Measurements from ENCODE around the gene PIP4K2B. TPM values are rescaled to one million over a fixed set of nuclear protein-coding genes. Genes with fewer than 3 reads are reported as not detected.
A peak's percentile ranks its signal among the peaks of the same experiment; 100 is the strongest.

The PIP4K2B gene
- total and polyA plus RNA-seq, 9 of the 15 experiments (the other 6 are each of a cell fraction or from before 2014, with no cell fraction given): 3.7 to 29.9 (median 23.0) TPM

DNA sequence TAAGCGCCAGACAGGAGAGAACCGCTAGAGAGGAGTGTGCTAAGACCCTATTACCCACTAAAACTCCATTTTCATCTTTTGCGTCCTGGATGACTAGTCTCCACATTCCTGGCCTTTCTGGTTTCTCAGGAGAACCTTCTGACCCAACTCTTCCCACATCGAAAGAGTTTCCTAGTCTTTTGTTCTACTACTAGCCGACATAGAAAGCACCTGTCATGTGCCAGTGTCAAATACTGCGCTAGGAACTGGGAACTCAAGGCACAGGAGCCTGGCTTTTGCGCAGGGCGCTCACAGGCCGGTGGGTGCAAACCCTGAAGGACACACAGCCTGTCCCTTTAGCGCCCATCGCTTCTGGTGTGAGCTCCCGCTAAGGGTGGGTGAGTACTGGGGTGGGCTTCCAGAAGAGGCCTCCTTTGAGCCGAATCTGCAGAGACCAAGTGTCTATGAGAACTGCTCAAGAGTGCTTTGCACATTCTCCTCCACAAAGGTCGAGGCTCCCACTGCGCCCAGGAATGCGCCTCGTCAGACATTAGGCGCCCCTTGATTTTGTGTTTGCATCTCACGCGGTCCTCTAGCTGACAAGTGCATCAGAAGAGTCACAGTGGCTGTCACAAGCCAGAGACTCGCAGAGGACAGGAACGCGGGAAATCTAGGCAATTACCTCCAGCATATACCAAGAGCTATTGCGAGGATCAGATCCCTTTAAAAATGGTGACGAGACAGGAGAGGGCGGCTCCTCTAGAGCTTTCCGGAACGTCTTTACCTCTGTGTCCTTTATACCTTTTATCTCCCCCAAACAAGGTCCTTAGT is 48.8 kb downstream of the PIP4K2B start (continued):
- TF ChIP-seq, protein P1, sequence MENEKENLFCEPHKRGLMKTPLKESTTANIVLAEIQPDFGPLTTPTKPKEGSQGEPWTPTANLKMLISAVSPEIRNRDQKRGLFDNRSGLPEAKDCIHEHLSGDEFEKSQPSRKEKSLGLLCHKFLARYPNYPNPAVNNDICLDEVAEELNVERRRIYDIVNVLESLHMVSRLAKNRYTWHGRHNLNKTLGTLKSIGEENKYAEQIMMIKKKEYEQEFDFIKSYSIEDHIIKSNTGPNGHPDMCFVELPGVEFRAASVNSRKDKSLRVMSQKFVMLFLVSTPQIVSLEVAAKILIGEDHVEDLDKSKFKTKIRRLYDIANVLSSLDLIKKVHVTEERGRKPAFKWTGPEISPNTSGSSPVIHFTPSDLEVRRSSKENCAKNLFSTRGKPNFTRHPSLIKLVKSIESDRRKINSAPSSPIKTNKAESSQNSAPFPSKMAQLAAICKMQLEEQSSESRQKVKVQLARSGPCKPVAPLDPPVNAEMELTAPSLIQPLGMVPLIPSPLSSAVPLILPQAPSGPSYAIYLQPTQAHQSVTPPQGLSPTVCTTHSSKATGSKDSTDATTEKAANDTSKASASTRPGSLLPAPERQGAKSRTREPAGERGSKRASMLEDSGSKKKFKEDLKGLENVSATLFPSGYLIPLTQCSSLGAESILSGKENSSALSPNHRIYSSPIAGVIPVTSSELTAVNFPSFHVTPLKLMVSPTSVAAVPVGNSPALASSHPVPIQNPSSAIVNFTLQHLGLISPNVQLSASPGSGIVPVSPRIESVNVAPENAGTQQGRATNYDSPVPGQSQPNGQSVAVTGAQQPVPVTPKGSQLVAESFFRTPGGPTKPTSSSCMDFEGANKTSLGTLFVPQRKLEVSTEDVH (IDR thresholded peaks at IDR 0.05; ENCODE audit: low read depth, partially characterized antibody): peak; percentile 90
- TF ChIP-seq NR1H2 (CRISPR knock-in tag; IDR thresholded peaks at IDR 0.05) (no peak), MYC (IDR thresholded peaks at IDR 0.05; ENCODE audit: low read depth, low read length) (0 out of 2 replicates have a peak, but pooled peaks have one; percentile 34), MYC (CRISPR knock-in tag; IDR thresholded peaks at IDR 0.05; ENCODE audit: borderline replicate concordance, low read depth) (no peak), L3MBTL2 (IDR thresholded peaks at IDR 0.05) (peak; percentile 39; the same call in 1 of the 2 replicates), ERF (CRISPR knock-in tag; IDR thresholded peaks at IDR 0.05) (no peak)
- TF ChIP-seq, protein P2, sequence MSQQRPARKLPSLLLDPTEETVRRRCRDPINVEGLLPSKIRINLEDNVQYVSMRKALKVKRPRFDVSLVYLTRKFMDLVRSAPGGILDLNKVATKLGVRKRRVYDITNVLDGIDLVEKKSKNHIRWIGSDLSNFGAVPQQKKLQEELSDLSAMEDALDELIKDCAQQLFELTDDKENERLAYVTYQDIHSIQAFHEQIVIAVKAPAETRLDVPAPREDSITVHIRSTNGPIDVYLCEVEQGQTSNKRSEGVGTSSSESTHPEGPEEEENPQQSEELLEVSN (IDR thresholded peaks at IDR 0.05; ENCODE audit: borderline replicate concordance in 1 of 2, extremely low read depth in 1 of 2, insufficient read depth in 1 of 2, insufficient read length in 1 of 2, low read depth in 1 of 2, low read length in 1 of 2, poor library complexity in 1 of 2, severe bottlenecking in 1 of 2): peak; percentile 54 to 83
- TF ChIP-seq, protein P3, sequence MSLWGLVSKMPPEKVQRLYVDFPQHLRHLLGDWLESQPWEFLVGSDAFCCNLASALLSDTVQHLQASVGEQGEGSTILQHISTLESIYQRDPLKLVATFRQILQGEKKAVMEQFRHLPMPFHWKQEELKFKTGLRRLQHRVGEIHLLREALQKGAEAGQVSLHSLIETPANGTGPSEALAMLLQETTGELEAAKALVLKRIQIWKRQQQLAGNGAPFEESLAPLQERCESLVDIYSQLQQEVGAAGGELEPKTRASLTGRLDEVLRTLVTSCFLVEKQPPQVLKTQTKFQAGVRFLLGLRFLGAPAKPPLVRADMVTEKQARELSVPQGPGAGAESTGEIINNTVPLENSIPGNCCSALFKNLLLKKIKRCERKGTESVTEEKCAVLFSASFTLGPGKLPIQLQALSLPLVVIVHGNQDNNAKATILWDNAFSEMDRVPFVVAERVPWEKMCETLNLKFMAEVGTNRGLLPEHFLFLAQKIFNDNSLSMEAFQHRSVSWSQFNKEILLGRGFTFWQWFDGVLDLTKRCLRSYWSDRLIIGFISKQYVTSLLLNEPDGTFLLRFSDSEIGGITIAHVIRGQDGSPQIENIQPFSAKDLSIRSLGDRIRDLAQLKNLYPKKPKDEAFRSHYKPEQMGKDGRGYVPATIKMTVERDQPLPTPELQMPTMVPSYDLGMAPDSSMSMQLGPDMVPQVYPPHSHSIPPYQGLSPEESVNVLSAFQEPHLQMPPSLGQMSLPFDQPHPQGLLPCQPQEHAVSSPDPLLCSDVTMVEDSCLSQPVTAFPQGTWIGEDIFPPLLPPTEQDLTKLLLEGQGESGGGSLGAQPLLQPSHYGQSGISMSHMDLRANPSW (CRISPR knock-in tag; IDR thresholded peaks at IDR 0.05): no peak
- TF ChIP-seq, protein P4, sequence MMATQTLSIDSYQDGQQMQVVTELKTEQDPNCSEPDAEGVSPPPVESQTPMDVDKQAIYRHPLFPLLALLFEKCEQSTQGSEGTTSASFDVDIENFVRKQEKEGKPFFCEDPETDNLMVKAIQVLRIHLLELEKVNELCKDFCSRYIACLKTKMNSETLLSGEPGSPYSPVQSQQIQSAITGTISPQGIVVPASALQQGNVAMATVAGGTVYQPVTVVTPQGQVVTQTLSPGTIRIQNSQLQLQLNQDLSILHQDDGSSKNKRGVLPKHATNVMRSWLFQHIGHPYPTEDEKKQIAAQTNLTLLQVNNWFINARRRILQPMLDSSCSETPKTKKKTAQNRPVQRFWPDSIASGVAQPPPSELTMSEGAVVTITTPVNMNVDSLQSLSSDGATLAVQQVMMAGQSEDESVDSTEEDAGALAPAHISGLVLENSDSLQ (IDR thresholded peaks at IDR 0.05): 0 out of 2 replicates have a peak, but pooled peaks have one; percentile 41
